WTC11 (cell line): Measurements from ENCODE around the gene GPR65. TPM values are rescaled to one million over a fixed set of nuclear protein-coding genes. Genes with fewer than 3 reads are reported as not detected.

Experiments used
- ATAC-seq: fragments of 200-7000 bp; cut with Tn5 transposase; 2 replicates; pipeline ENCODE4 v1.10.0; 2021; ENCODE audit warnings: mild to moderate bottlenecking, moderate library complexity
- CTCF ChIA-PET: fragments of 300-600 bp; sonication (Branson Sonifier 250); formaldehyde crosslinking; loops from one replicate; lab custom pipeline; 2021; ENCODE audit warnings: antibody characterized with exemption; lab: Charles Lee
- POLR2A ChIA-PET: fragments of 350-600 bp; sonication (Branson Sonifier 250); formaldehyde crosslinking; loops from one replicate; lab custom pipeline; 2021; ENCODE audit warnings: antibody characterized with exemption; lab: Charles Lee
- DNase-seq: peaks from one replicate; pipeline ENCODE4 v3.0.0; 2021; ENCODE audit warnings: low spot score
- H3K27ac Mint-ChIP-seq: 2 replicates; pipeline ENCODE4 v1.8.0; 2021; ENCODE audit warnings: mixed read lengths
- H3K27me3 Mint-ChIP-seq: 2 replicates; pipeline ENCODE4 v1.8.0; 2021; ENCODE audit warnings: low read depth, mild to moderate bottlenecking, moderate library complexity, mixed read lengths
- H3K36me3 Mint-ChIP-seq: 2 replicates; pipeline ENCODE4 v1.8.0; 2021; ENCODE audit warnings: mixed read lengths
- H3K4me1 Mint-ChIP-seq: 2 replicates; pipeline ENCODE4 v1.8.0; 2022; ENCODE audit warnings: mixed read lengths
- H3K4me3 Mint-ChIP-seq: 2 replicates; pipeline ENCODE4 v1.8.0; 2021; ENCODE audit warnings: mild to moderate bottlenecking, moderate library complexity, mixed read lengths
- H3K9me3 Mint-ChIP-seq: 2 replicates; pipeline ENCODE4 v1.8.0; 2021; ENCODE audit warnings: mixed read lengths
- AFF4 ChIP-seq: sonication (generic); formaldehyde crosslinking; IDR thresholded peaks from 2 replicates; pipeline ENCODE4 v1.8.1; 2023; ENCODE audit warnings: mild to moderate bottlenecking, missing genetic modification reagents, borderline replicate concordance
- AR ChIP-seq: fragments of 250-450 bp; sonication (Bioruptor Pico); IDR thresholded peaks from 2 replicates; pipeline ENCODE4 v1.9.0; 2021; ENCODE audit warnings: mild to moderate bottlenecking
- ATF1 ChIP-seq: sonication (generic); formaldehyde crosslinking; IDR thresholded peaks from 2 replicates; pipeline ENCODE4 v1.8.1; 2023; ENCODE audit warnings: mild to moderate bottlenecking, moderate library complexity, missing genetic modification reagents
- CDX4 ChIP-seq: fragments of 250-450 bp; sonication (Bioruptor Pico); IDR thresholded peaks from 2 replicates; pipeline ENCODE4 v1.9.0; 2021; ENCODE audit warnings: moderate library complexity, mild to moderate bottlenecking, inconsistent platforms, borderline replicate concordance
- FOXP1 ChIP-seq: sonication (generic); formaldehyde crosslinking; IDR thresholded peaks from 2 replicates; pipeline ENCODE4 v1.8.0; 2022; ENCODE audit warnings: missing genetic modification reagents, mild to moderate bottlenecking, moderate library complexity, borderline replicate concordance
- GTF2I ChIP-seq: fragments of 250-450 bp; sonication (Bioruptor Pico); conservative IDR thresholded peaks from 2 replicates; pipeline ENCODE4 v1.4.0; 2021; ENCODE audit warnings: mild to moderate bottlenecking
- IRF2 ChIP-seq: sonication (generic); formaldehyde crosslinking; IDR thresholded peaks from 2 replicates; pipeline ENCODE4 v1.8.0; 2022; ENCODE audit warnings: low read depth, missing genetic modification reagents, borderline replicate concordance
- NFATC4 ChIP-seq: fragments of 250-450 bp; sonication (Bioruptor Pico); IDR thresholded peaks from 2 replicates; pipeline ENCODE4 v1.9.0; 2021; ENCODE audit warnings: mild to moderate bottlenecking
- NR3C1 ChIP-seq: sonication (generic); formaldehyde crosslinking; conservative IDR thresholded peaks from 2 replicates; pipeline ENCODE4 v1.8.1; 2023; ENCODE audit warnings: low read depth, mild to moderate bottlenecking, missing genetic modification reagents
- total RNA-seq: library from RNA; stranded (reverse); gene quantifications from 3 replicates; pipeline ENCODE4 v1.2.3, GENCODE V29; 2021
- TF ChIP-seq, protein P1 (sequence below): sonication (generic); formaldehyde crosslinking; IDR thresholded peaks from 2 replicates; pipeline ENCODE4 v1.8.1; 2022; ENCODE audit warnings: missing genetic modification reagents, borderline replicate concordance
- TF ChIP-seq, protein P2 (sequence below): sonication (generic); formaldehyde crosslinking; IDR thresholded peaks from 2 replicates; pipeline ENCODE4 v1.8.0; 2023; ENCODE audit warnings: mild to moderate bottlenecking, missing genetic modification reagents
- TF ChIP-seq, protein P3 (sequence below): sonication (generic); formaldehyde crosslinking; IDR thresholded peaks from 2 replicates; pipeline ENCODE4 v1.8.0; 2022; ENCODE audit warnings: missing genetic modification reagents
- TF ChIP-seq, protein P4 (sequence below): sonication (generic); formaldehyde crosslinking; IDR thresholded peaks from 2 replicates; pipeline ENCODE4 v1.8.1; 2022; ENCODE audit warnings: mild to moderate bottlenecking, moderate library complexity, missing genetic modification reagents

GPR65 gene
- total RNA-seq, 1 experiment from 2014 or later, result not detected

DNA sequence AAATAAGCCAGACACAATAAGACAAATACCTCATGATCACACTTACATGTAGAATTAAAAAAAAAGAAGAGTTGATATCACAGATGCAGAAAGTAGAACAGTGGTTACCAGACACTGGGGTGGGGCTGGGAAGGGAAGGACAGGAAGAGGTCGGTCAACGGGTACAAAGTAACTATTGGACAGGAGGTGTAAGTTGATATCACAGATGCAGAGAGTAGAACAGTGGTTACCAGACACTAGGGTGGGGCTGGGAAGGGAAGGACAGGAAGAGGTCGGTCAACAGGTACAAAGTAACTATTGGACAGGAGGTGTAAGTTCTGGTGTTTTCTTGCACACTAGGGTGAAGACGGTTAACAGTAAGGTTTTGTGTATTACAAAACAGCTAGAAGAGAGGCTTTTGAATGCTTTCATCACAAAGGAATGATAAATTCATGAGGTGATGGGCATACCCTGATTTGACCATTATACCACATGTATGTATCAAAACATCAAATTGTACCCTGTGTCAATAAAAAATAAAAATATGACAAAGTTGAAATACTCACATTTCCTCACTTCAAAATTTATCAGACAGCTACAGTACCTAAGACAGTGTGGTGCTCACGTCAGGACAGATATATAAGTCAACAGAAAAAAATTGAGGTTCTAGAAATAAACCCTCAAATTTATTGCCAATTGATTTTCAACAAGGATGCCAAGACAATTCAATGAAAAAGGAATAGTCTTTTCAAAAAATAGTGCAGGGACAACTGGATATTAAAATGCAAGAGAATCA lies 44.7 kb upstream of the GPR65 start:
- no peaks in the 10 kb centered on the region for H3K27me3 Mint-ChIP-seq
- ATAC-seq, result no peak
- TF ChIP-seq FOXP1 (CRISPR knock-in tag) (no peak), NFATC4 (CRISPR knock-in tag) (no peak), AR (CRISPR knock-in tag) (no peak), CDX4 (no peak), AFF4 (CRISPR knock-in tag) (no peak), GTF2I (no peak), NR3C1 (CRISPR knock-in tag) (no peak), ATF1 (CRISPR knock-in tag) (no peak), IRF2 (no peak)
- TF ChIP-seq, protein P1, sequence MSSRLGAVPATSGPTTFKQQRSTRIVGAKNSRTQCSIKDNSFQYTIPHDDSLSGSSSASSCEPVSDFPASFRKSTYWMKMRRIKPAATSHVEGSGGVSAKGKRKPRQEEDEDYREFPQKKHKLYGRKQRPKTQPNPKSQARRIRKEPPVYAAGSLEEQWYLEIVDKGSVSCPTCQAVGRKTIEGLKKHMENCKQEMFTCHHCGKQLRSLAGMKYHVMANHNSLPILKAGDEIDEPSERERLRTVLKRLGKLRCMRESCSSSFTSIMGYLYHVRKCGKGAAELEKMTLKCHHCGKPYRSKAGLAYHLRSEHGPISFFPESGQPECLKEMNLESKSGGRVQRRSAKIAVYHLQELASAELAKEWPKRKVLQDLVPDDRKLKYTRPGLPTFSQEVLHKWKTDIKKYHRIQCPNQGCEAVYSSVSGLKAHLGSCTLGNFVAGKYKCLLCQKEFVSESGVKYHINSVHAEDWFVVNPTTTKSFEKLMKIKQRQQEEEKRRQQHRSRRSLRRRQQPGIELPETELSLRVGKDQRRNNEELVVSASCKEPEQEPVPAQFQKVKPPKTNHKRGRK (CRISPR knock-in tag), result no peak
- TF ChIP-seq, protein P2, sequence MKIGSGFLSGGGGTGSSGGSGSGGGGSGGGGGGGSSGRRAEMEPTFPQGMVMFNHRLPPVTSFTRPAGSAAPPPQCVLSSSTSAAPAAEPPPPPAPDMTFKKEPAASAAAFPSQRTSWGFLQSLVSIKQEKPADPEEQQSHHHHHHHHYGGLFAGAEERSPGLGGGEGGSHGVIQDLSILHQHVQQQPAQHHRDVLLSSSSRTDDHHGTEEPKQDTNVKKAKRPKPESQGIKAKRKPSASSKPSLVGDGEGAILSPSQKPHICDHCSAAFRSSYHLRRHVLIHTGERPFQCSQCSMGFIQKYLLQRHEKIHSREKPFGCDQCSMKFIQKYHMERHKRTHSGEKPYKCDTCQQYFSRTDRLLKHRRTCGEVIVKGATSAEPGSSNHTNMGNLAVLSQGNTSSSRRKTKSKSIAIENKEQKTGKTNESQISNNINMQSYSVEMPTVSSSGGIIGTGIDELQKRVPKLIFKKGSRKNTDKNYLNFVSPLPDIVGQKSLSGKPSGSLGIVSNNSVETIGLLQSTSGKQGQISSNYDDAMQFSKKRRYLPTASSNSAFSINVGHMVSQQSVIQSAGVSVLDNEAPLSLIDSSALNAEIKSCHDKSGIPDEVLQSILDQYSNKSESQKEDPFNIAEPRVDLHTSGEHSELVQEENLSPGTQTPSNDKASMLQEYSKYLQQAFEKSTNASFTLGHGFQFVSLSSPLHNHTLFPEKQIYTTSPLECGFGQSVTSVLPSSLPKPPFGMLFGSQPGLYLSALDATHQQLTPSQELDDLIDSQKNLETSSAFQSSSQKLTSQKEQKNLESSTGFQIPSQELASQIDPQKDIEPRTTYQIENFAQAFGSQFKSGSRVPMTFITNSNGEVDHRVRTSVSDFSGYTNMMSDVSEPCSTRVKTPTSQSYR, result no peak
- TF ChIP-seq, protein P3, sequence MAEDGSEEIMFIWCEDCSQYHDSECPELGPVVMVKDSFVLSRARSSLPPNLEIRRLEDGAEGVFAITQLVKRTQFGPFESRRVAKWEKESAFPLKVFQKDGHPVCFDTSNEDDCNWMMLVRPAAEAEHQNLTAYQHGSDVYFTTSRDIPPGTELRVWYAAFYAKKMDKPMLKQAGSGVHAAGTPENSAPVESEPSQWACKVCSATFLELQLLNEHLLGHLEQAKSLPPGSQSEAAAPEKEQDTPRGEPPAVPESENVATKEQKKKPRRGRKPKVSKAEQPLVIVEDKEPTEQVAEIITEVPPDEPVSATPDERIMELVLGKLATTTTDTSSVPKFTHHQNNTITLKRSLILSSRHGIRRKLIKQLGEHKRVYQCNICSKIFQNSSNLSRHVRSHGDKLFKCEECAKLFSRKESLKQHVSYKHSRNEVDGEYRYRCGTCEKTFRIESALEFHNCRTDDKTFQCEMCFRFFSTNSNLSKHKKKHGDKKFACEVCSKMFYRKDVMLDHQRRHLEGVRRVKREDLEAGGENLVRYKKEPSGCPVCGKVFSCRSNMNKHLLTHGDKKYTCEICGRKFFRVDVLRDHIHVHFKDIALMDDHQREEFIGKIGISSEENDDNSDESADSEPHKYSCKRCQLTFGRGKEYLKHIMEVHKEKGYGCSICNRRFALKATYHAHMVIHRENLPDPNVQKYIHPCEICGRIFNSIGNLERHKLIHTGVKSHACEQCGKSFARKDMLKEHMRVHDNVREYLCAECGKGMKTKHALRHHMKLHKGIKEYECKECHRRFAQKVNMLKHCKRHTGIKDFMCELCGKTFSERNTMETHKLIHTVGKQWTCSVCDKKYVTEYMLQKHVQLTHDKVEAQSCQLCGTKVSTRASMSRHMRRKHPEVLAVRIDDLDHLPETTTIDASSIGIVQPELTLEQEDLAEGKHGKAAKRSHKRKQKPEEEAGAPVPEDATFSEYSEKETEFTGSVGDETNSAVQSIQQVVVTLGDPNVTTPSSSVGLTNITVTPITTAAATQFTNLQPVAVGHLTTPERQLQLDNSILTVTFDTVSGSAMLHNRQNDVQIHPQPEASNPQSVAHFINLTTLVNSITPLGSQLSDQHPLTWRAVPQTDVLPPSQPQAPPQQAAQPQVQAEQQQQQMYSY, result no peak
- TF ChIP-seq, protein P4, sequence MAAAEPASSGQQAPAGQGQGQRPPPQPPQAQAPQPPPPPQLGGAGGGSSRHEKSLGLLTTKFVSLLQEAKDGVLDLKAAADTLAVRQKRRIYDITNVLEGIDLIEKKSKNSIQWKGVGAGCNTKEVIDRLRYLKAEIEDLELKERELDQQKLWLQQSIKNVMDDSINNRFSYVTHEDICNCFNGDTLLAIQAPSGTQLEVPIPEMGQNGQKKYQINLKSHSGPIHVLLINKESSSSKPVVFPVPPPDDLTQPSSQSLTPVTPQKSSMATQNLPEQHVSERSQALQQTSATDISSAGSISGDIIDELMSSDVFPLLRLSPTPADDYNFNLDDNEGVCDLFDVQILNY (CRISPR knock-in tag), result no peak

More for the DNA sequence above, 44.7 kb upstream of the GPR65 start:
- Mint-ChIP-seq H3K36me3 (peaks cover 6% of the 10 kb centered on the region), H3K4me3 (no peak overlapping the region), H3K4me1 (no peaks in the 10 kb centered on the region), H3K27ac (no peak overlapping the region), H3K9me3 (no peaks in the 10 kb centered on the region)
- CTCF ChIA-PET, result no interaction called here
- POLR2A ChIA-PET, result no interaction called here
- no peak for DNase-seq
